ENCODE measurements around the gene ADGRV1. TPM values are rescaled to one million over a fixed set of nuclear protein-coding genes. Genes with fewer than 3 reads are reported as not detected.
"Not testable (repeated sequence)": the region's sequence is repeated elsewhere in the genome, so short reads cannot be mapped to it uniquely, and the experiment has no call there.

Gene ADGRV1
- total and polyA plus RNA-seq, 7 experiments from 2014 or later = 0.32 to 1.1 TPM; not detected in 5

GRCh38 chr5:90570034-90570433 is 11.4 kb downstream of the ADGRV1 start:
- Mint-ChIP-seq H3K27ac (no peak overlapping the region), H3K4me3 (no peak overlapping the region), H3K9me3 (peaks cover 0 to 25% (median 3%) of the 10 kb centered on the region in 11 donors), H3K27me3 (peaks cover 3 to 66% (median 59%) of the 10 kb centered on the region in 5 donors), H3K36me3 (peaks cover 0 to 3% (median 0%) of the 10 kb centered on the region in 5 donors), H3K4me1 (no peaks in the 10 kb centered on the region)
- Histone ChIP-seq H3K4me1 (ENCODE audit: control insufficient read depth in 2 of 2, insufficient read depth in 2 of 2, low read length in 2 of 2) (no peaks in the 10 kb centered on the region), H3K4me3 (ENCODE audit: low read length) (no peak overlapping the region), H3K9me3 (ENCODE audit: control insufficient read depth in 2 of 3, low read length in 3 of 3) (no peaks in the 10 kb centered on the region), H3K27me3 (ENCODE audit: control insufficient read depth in 2 of 2, insufficient read depth in 2 of 2, low read length in 2 of 2) (no peaks in the 10 kb centered on the region), H3K36me3 (ENCODE audit: control insufficient read depth in 2 of 3, insufficient read depth in 3 of 3, low read length in 3 of 3) (no peaks in the 10 kb centered on the region), H3K27ac (ENCODE audit: low read depth, low read length) (no peak overlapping the region)
- no peak for ATAC-seq
- no peak for DNase-seq
- ChIA-PET POLR2A (no interaction called here), CTCF (no interaction called here)
- intact Hi-C loops (cut with micrococcal nuclease) = loop anchor here in 1 of 2 donors (5.0 kb wide), 1 partner anchor 718 kb away; no protein-coding TSS in a partner anchor

GRCh38 chr5:90571147-90571773 is 12.7 kb downstream of the ADGRV1 start:
- peaks cover 0 to 21% (median 1%) of the 10 kb centered on the region in 11 donors for H3K9me3 Mint-ChIP-seq
- H3K4me1 ChIP-seq (ENCODE audit: control insufficient read depth in 2 of 2, insufficient read depth in 2 of 2, low read length in 2 of 2) = no peaks in the 10 kb centered on the region
- H3K36me3 Mint-ChIP-seq = no peaks in the 10 kb centered on the region
- CTCF ChIA-PET = no interaction called here
- H3K9me3 ChIP-seq (ENCODE audit: control insufficient read depth in 2 of 3, low read length in 3 of 3) = no peaks in the 10 kb centered on the region
- no peak overlapping the region for H3K4me3 Mint-ChIP-seq
- no peaks in the 10 kb centered on the region for H3K4me1 Mint-ChIP-seq
- no peak overlapping the region for H3K4me3 ChIP-seq (ENCODE audit: low read length)
- intact Hi-C loops (cut with micrococcal nuclease) = loop anchor here in 1 of 2 donors (5.0 kb wide), 1 partner anchor 719 kb away; no protein-coding TSS in a partner anchor
- POLR2A ChIA-PET = no interaction called here
- no peak overlapping the region for H3K27ac ChIP-seq (ENCODE audit: low read depth, low read length)
- H3K27me3 ChIP-seq (ENCODE audit: control insufficient read depth in 2 of 2, insufficient read depth in 2 of 2, low read length in 2 of 2) = no peaks in the 10 kb centered on the region
- H3K27me3 Mint-ChIP-seq = peaks cover 3 to 62% (median 50%) of the 10 kb centered on the region in 5 donors
- H3K36me3 ChIP-seq (ENCODE audit: control insufficient read depth in 2 of 3, insufficient read depth in 3 of 3, low read length in 3 of 3) = no peaks in the 10 kb centered on the region
- no peak overlapping the region for H3K27ac Mint-ChIP-seq
- DNase-seq = no peak
- ATAC-seq = no peak

- Mint-ChIP-seq H3K4me3 (no peak overlapping the region), H3K27me3 (peaks cover 2 to 60% (median 44%) of the 10 kb centered on the region in 5 donors), H3K9me3 (peaks cover 4 to 48% (median 15%) of the 10 kb centered on the region in 11 donors), H3K36me3 (peaks cover 0 to 7% (median 0%) of the 10 kb centered on the region in 5 donors), H3K4me1 (no peaks in the 10 kb centered on the region), H3K27ac (no peak overlapping the region)
- intact Hi-C loops (cut with micrococcal nuclease) = no loop called here
- Histone ChIP-seq H3K27me3 (ENCODE audit: control insufficient read depth in 2 of 2, insufficient read depth in 2 of 2, low read length in 2 of 2) (no peaks in the 10 kb centered on the region), H3K36me3 (ENCODE audit: control insufficient read depth in 2 of 3, insufficient read depth in 3 of 3, low read length in 3 of 3) (no peaks in the 10 kb centered on the region), H3K27ac (ENCODE audit: low read depth, low read length) (no peak overlapping the region), H3K4me1 (ENCODE audit: control insufficient read depth in 2 of 2, insufficient read depth in 2 of 2, low read length in 2 of 2) (no peaks in the 10 kb centered on the region), H3K9me3 (ENCODE audit: control insufficient read depth in 2 of 3, low read length in 3 of 3) (no peaks in the 10 kb centered on the region), H3K4me3 (ENCODE audit: low read length) (no peak overlapping the region)
- POLR2A ChIA-PET = no interaction called here
- CTCF ChIA-PET = no interaction called here
- ATAC-seq (no peak), DNase-seq (no peak)
Measured at GRCh38 chr5:90575712-90576111, 17.1 kb downstream of the ADGRV1 start.

- H3K27ac ChIP-seq (ENCODE audit: low read depth, low read length); H3K4me1 Mint-ChIP-seq; DNase-seq; intact Hi-C loops (cut with micrococcal nuclease); H3K4me3 ChIP-seq (ENCODE audit: low read length); H3K36me3 Mint-ChIP-seq; H3K4me3 Mint-ChIP-seq; H3K9me3 ChIP-seq (ENCODE audit: control insufficient read depth in 2 of 3, low read length in 3 of 3); POLR2A ChIA-PET; ATAC-seq; H3K4me1 ChIP-seq (ENCODE audit: control insufficient read depth in 2 of 2, insufficient read depth in 2 of 2, low read length in 2 of 2); H3K27ac Mint-ChIP-seq; H3K27me3 ChIP-seq (ENCODE audit: control insufficient read depth in 2 of 2, insufficient read depth in 2 of 2, low read length in 2 of 2); CTCF ChIA-PET; H3K36me3 ChIP-seq (ENCODE audit: control insufficient read depth in 2 of 3, insufficient read depth in 3 of 3, low read length in 3 of 3): not testable (repeated sequence)
- peaks cover 2 to 62% (median 42%) of the 10 kb centered on the region in 5 donors for H3K27me3 Mint-ChIP-seq
- H3K9me3 Mint-ChIP-seq = peaks cover 4 to 50% (median 19%) of the 10 kb centered on the region in 11 donors
Measured at GRCh38 chr5:90576566-90576965, 18.0 kb downstream of the ADGRV1 start.

GRCh38 chr5:90579905-90580304 is 21.3 kb downstream of the ADGRV1 start:
- ATAC-seq; H3K27ac ChIP-seq (ENCODE audit: low read depth, low read length); intact Hi-C loops (cut with micrococcal nuclease); H3K27me3 ChIP-seq (ENCODE audit: control insufficient read depth in 2 of 2, insufficient read depth in 2 of 2, low read length in 2 of 2); H3K4me3 Mint-ChIP-seq; H3K27ac Mint-ChIP-seq; H3K9me3 ChIP-seq (ENCODE audit: control insufficient read depth in 2 of 3, low read length in 3 of 3); DNase-seq; H3K4me3 ChIP-seq (ENCODE audit: low read length); CTCF ChIA-PET; POLR2A ChIA-PET; H3K36me3 ChIP-seq (ENCODE audit: control insufficient read depth in 2 of 3, insufficient read depth in 3 of 3, low read length in 3 of 3); H3K4me1 ChIP-seq (ENCODE audit: control insufficient read depth in 2 of 2, insufficient read depth in 2 of 2, low read length in 2 of 2); H3K4me1 Mint-ChIP-seq; H3K36me3 Mint-ChIP-seq: not testable (repeated sequence)
- Mint-ChIP-seq H3K9me3 (peaks cover 4 to 50% (median 14%) of the 10 kb centered on the region in 11 donors), H3K27me3 (peaks cover 2 to 52% (median 33%) of the 10 kb centered on the region in 5 donors)

GRCh38 chr5:90581956-90582355 is 23.4 kb downstream of the ADGRV1 start:
- H3K27ac Mint-ChIP-seq = no peak overlapping the region
- Histone ChIP-seq H3K36me3 (ENCODE audit: control insufficient read depth in 2 of 3, insufficient read depth in 3 of 3, low read length in 3 of 3) (no peaks in the 10 kb centered on the region), H3K9me3 (ENCODE audit: control insufficient read depth in 2 of 3, low read length in 3 of 3) (no peaks in the 10 kb centered on the region), H3K4me1 (ENCODE audit: control insufficient read depth in 2 of 2, insufficient read depth in 2 of 2, low read length in 2 of 2) (no peaks in the 10 kb centered on the region), H3K27me3 (ENCODE audit: control insufficient read depth in 2 of 2, insufficient read depth in 2 of 2, low read length in 2 of 2) (peaks cover 0 to 3% of the 10 kb centered on the region in 2 donors), H3K4me3 (ENCODE audit: low read length) (no peak overlapping the region), H3K27ac (ENCODE audit: low read depth, low read length) (no peak overlapping the region)
- intact Hi-C loops (cut with micrococcal nuclease) = no loop called here
- CTCF ChIA-PET = no interaction called here
- H3K9me3 Mint-ChIP-seq = peaks cover 4 to 44% (median 14%) of the 10 kb centered on the region in 11 donors
- H3K27me3 Mint-ChIP-seq = peaks cover 2 to 59% (median 40%) of the 10 kb centered on the region in 5 donors
- POLR2A ChIA-PET = no interaction called here
- no peaks in the 10 kb centered on the region for H3K4me1 Mint-ChIP-seq
- no peak overlapping the region for H3K4me3 Mint-ChIP-seq
- H3K36me3 Mint-ChIP-seq = peaks cover 0 to 10% (median 0%) of the 10 kb centered on the region in 5 donors
- DNase-seq (no peak), ATAC-seq (no peak)

All from naive thymus-derived CD4-positive, alpha-beta T cell (primary cell).